Activated T-cell treated with anti-CD3 and anti-CD28 coated beads, Interleukin-2, amount 50 U/mL, for 48 hours (primary cell): ENCODE measurements around the gene ARID1B.

Experiments
- DNase-seq, 2 experiments: peaks; one replicate each; pipeline ENCODE4 v3.0.0-alpha.2; 2020

ARID1B gene

DNA sequence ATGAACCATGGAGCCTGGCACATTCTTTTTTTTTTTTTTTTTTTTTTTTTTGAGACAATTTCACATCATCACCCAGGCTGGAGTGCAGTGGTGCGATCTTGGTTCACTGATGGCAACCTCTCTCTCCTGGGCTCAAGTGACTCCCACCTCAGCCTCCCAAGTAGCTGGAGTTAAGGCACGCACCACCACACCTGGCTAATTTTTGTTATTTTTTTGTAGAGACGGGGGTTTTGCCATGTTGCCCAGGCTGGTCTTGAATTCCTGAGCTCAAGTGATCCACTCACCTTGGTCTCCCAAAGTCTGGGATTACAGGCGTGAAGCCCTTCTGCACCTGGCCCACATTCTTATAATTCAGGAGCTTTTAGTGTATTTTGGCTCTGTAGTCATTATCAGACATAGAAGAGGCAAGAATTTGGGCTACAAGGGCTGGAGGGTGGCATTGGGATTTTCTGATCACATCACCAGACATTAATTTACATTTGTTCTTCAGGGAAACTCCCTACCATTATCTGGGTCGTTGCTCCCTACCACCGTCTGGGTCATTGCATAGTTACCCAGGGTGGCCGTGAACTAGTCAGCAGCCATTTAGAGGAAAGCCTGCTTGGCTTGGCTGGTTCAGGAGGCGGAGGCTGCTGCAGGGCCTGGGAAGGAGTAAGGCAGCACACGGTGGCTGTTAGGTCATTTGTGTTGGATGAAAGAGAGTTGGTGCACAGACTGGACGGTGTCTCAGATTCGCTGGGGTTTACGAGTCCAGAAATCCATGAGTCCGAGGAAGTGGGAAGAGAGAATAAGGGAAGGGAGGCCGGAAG lies 17.6 kb downstream of the ARID1B start:
- no peak for DNase-seq

GRCh38 chr6:156795825-156796224 lies 18.6 kb downstream of the ARID1B start:
- no peak for DNase-seq

DNA sequence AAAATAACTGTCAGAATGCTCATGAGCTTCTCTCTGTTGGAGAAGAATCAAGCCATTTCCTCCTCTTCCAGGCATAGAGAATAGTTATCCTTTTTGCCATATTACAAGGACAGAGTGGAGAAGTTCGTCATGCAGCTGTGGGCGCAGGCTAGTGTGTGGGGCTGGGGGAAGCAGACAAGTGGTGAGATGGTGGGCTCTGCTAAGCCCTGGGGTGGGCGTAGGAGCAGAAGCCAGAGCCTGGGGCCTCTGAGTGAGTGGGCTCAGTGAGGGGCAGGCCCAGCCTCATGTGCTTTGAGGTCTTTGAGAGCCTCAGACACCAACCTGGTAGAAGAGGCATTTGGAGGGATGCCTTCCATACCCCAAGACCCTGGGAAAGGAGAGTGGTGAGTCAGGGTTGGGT lies 19.4 kb downstream of the ARID1B start:
- no peak for DNase-seq

DNA sequence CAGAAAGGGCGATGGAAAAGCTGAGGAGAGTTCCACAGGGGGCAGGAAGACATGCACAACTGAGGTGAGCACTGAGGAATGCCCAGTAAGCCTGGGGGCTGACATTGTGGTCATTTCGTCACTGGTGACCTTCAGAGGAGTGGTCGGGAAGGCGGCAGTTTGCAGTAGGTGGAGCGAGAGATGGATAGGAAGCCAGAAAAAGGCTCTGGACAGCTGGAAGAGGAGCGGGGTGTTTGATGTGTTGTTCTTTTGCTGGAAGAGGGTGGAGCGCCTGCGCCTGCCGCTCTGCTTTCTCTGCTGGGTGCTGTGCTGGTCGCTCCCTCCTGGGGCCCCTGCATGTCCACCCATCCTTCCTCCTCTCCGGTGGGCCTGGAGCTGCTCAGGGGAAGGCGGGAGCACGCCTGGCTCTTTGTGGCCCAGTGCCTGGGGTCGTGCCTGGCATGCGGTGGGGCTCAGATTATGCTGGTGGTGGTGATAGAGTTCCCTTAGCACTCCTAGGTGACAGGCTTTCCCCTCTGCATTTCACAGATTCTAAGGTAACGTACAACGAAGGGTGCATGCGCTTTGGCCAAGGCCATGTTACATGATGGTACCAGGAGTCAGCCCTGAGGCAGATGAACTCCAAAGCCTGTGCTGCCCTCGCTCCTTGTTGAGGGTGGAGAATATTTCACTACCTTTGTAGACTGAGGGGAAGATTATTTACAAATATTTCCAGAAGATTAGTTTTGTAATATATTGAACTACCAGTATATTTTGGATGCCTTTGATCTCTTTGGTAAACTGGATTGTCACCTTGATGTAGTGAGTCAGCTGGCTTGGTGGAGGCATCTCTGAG lies 20.9 kb downstream of the ARID1B start:
- DNase-seq = no peak

DNA sequence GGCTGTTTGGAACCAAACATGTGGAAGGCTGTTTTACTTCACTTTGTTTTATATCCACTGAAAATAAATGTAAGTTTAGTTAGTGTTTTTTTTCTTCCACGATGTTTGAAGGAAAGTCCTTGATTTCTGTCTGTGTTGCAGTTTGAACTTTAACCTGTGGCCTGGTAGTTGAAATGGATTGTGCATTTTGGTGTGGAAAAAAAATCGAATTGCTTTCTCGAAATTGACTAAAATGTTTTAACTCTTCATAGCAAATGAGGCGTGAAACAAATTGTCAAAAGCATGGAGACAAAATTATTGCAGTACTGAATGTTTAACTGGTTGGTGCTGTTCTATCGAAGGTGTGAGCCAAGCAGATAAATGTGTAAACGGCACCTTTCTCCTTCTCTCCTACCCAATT lies 24.5 kb downstream of the ARID1B start:
- no peak for DNase-seq

DNA sequence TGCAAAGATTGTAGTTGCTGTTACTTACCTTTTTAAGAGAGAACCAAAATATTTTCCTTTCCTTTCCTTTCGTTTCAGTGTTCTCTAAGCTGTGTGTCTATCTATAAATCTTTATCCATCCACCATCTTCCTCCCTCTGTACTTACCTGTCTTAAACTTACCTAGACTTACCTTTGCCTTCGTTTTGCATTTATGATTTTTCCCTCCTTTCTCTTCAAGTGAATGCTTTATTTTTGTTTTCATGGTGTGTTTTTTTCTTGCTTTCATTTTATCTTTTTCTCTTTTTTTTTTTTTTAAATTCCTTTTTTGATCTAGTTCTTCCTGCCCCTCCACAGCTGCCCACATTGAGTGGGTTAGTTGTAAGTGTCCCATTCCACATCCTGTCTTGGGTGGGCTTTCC lies 26.2 kb downstream of the ARID1B start:
- no peak for DNase-seq

- peak in 1 of 2 experiments; percentile 52 for DNase-seq
Observed at GRCh38 chr6:156804402-156804801, 27.2 kb downstream of the ARID1B start.

DNA sequence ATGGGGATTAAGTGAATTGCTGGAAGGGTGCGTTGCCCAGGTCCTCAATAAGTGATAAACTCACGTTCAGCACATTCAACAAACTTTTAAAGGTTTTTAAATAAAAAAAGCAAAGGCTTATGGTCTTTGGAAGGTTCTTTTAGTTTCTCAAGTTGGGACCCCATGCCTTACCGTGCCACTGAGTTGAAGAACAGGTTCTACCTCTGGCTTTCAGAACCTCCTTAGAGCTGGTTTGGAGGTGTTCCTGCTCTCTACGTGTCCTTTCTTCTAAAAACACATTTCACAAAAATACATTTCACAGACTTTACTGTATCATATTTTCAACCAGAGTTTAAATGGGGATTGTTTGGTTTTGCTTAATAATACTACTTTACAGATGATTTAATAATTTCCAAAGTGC lies 29.0 kb downstream of the ARID1B start:
- DNase-seq = no peak

- no peak for DNase-seq
Observed at GRCh38 chr6:156807028-156807427, 29.9 kb downstream of the ARID1B start.

- DNase-seq = no peak
Observed at GRCh38 chr6:156807795-156808194, 30.6 kb downstream of the ARID1B start.

GRCh38 chr6:156808287-156808686 lies 31.1 kb downstream of the ARID1B start:
- DNase-seq = no peak

DNA sequence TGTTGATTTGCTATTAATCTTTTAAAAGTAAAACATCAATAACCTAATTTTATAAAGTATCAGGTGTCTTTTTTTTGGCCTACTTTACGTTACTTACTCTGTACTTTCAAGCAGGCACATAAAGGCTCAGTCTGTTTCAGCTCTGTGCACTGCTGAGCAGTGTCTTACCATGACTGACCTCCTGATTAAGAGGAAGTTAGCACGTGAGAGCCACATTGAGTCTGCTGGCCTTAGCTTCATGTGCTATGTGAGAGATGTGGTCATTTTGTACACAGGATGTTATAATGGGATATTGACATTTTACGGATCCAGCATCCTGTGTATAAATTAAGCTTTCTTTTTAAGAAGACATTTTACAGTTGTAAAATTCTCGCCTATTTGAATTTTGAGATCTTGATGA lies 31.9 kb downstream of the ARID1B start:
- no peak for DNase-seq

DNA sequence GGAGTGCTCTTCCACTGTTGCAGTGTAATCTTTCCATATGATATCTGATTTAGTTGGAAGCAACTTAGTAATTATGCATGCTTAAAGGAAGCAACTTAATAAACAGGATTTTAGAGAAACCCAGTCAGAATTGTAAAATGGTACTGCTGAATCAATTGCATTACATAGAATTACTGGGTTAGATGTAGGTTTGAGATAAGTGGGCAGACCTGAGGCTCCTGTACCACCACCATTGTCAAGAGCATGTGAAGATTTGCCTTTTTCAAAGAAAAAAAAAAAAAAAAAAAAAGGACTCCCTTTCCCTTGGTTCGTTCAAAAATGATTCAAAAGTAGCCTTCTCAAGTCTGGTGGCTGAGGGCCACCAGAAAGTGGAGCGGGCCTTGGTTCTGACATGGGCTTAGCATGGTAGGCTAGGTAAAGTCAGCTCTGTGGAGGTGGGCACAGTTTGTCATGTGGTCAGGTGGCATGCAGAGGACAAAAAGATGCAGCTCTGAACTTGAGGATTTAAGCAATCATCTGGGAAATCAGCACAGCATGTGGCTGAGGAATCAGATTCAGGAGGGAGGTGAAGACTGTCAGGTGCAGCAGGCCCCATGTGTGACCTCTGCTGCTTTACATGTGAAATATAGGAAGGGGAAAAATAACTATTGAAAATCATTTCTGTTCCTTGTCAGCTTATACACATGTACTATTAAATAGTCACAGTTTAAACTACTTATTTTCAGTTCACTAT lies 32.4 kb downstream of the ARID1B start:
- no peak for DNase-seq

- DNase-seq = no peak
Observed at GRCh38 chr6:156814036-156814581, 36.9 kb downstream of the ARID1B start.

GRCh38 chr6:156816505-156816904 lies 39.3 kb downstream of the ARID1B start:
- no peak for DNase-seq

DNA sequence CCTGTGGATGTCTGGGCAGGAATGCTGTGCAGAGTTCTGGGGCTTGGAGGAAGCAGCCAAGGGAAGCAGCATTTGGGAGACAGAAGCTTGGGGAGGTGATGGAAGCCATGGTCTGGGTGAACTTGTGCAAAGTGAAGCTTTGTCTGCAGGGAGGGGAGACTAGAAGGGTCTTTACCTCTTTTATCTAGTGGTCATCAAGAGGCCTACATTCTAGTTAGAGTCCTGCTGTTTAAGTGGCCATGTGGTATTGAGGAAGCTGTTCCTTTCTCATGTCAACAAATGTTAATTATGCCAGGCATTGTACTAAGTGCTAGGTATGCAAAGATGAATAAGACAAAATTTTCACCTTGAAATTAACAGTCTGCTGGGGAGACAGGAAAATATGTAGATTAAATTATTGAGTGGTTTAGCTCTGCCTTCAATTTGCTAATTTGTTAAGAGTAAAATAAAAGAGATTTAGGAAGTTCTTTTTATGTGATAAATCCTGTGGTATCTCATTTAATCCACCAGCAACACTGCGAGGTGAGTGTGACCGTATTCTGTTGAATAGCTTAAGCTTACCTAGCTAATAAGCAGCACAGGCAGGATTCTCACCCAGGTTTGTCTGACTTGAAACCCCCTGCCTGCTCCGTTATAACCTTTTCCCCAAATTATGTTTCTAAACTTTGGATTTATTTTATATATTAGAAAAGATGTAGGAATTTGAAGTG lies 43.1 kb downstream of the ARID1B start:
- no peak for DNase-seq

GRCh38 chr6:156821707-156822106 lies 44.5 kb downstream of the ARID1B start:
- DNase-seq = no peak

DNA sequence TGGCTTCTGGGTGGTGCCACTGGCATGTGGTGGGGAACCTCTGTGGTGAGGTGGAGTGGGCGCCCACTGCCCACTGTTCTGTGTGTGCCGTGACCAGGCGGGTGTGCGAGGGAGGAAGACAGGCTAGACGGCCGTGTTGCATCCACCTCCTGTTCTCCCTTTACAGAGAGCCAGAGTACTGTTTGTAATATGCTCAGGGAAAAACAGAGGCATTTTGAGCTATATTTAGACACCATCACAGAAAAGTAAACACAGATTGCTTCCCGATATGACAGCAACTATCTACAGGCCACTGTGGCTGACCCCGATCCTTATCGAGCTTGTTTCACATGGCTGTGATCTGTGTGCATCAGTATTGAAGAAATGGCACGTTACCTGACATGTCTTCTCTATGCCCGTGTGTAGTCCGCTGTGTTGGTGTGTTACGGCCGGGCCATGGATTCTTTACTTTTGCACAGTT lies 45.6 kb downstream of the ARID1B start:
- no peak for DNase-seq

DNA sequence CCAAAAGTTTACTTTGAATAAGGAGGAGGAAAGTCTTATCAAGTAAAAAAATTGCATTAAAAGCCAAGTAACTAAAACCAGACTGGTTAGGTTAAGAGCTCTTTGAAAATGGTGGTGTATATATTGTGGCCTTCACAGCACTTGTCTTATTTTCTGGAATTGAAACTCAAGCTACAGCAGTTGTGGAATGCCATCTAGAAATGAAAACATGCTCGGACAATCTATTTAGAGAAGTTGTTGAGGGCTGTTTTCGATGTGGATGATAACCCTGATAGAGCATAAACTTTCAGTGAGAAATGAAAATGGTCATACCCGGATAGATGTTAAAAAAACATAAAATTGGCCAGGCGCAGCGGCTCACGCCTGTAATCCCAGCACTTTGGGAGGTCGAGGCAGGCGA lies 47.0 kb downstream of the ARID1B start:
- no peak for DNase-seq

DNA sequence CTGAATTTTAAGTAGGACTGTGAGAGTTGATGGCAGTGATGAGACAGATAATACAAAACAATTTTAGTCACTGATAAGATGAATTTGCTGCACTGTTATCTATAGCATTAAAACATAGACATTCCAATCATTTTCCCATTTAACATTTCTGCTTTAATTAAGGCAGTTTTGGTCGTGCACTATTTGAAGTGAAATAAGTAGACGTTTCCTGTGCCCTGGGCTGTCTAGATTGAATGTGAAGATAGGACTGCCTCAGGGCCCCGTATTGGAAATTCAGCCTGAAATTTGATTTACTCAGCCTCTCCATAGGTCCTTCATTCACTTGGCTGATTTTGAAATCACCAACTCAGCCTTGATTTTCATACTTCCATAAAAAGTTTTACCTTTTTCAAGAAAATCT lies 48.3 kb downstream of the ARID1B start:
- no peak for DNase-seq

DNA sequence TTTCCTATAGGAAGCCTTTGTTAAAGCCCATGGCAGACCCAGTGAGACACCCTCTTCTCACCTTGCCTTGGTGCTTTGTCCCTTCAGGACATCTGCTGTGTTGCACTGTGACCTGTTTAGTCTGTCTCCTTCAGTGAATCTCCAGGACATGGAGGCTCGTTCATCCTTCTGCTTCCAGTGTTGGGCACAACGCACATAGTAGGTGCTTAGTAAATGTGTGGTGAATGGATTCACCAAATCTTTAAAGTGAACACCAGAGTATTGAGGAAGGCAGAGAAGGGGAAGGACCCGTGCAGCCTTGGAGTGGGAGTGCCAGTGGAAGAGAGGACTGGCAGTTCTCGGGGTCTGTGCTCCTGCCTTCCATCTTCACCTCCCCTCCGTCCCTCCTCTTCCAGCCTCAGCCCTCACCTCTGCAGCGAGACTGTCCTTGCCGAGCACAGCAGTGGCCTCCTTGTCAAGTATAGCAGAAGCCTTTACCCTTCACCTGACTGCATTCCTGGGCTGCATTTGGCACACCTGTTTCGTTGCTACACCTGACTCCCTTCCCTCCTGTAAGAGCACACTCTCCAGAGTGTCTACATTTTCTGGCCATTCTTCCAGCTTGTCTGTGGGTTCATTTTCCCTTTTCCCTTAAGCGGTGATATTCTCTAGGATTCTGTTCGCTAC lies 49.2 kb downstream of the ARID1B start:
- no peak for DNase-seq

- no peak for DNase-seq
Observed at GRCh38 chr6:156827382-156827781, 50.2 kb downstream of the ARID1B start.
